Panc1 (cell line): ENCODE results near the gene NPIPA5. TPM values are rescaled to one million over a fixed set of nuclear protein-coding genes. Genes with fewer than 3 reads are reported as not detected.
"Not testable (repeated sequence)": the region's sequence is repeated elsewhere in the genome, so short reads cannot be mapped to it uniquely, and the experiment has no call there.

Source experiments
- ATAC-seq: fragments of 200-7000 bp; cut with Tn5 transposase; 2 replicates; pipeline ENCODE4 v1.9.1; 2020; ENCODE audit warnings: mild to moderate bottlenecking, moderate library complexity
- BruUV-seq: library from RNA; stranded (reverse); fragments of 400-500 nt; replicated peaks from 2 replicates; lab custom pipeline; 2021; lab: Mats Ljungman, UMichigan
- CTCF ChIA-PET: fragments of 300-600 bp; sonication (Branson Sonifier 250); formaldehyde crosslinking; loops from one replicate; lab custom pipeline; 2022; ENCODE audit warnings: antibody characterized with exemption; lab: Charles Lee
- POLR2A ChIA-PET: fragments of 300-600 bp; sonication (Branson Sonifier 250); formaldehyde crosslinking; loops from one replicate; lab custom pipeline; 2022; ENCODE audit warnings: antibody characterized with exemption; lab: Charles Lee
- DNase-seq: peaks from one replicate; pipeline ENCODE4 v3.0.0-alpha.2; 2010; ENCODE audit warnings: low read depth, low spot score
- H3K27ac ChIP-seq: 2 replicates; pipeline ENCODE4 v1.5.1; 2011; ENCODE audit warnings: mild to moderate bottlenecking, low read length, inconsistent platforms
- H3K27me3 ChIP-seq: fragments of 200-500 bp; sonication (Bioruptor generic); 2 replicates; pipeline ENCODE4 v1.6.0; 2014; ENCODE audit warnings: low read length, inconsistent platforms; ENCODE audit not compliant: control insufficient read depth, insufficient read depth
- H3K36me3 ChIP-seq: fragments of 200-500 bp; sonication (Bioruptor generic); 2 replicates; pipeline ENCODE4 v1.5.1; 2014; ENCODE audit warnings: inconsistent platforms, mild to moderate bottlenecking, low read length, moderate library complexity; ENCODE audit not compliant: control insufficient read depth, insufficient read depth
- H3K4me1 ChIP-seq: 2 replicates; pipeline ENCODE4 v1.5.1; 2011; ENCODE audit warnings: inconsistent platforms, mild to moderate bottlenecking, low read length, moderate library complexity; ENCODE audit not compliant: control insufficient read depth, insufficient read depth
- H3K4me3 ChIP-seq, 2 experiments: 2 replicates each; pipeline ENCODE4 v1.5.1; 2011 to 2012; ENCODE audit warnings: low read depth in 2 of 2, low read length in 2 of 2, mild to moderate bottlenecking in 2 of 2, inconsistent platforms in 1 of 2, moderate library complexity in 1 of 2
- H3K9me3 ChIP-seq: fragments of 200-500 bp; sonication (Bioruptor generic); 2 replicates; pipeline ENCODE4 v1.5.1; 2014; ENCODE audit warnings: low read depth, mild to moderate bottlenecking, inconsistent platforms, low read length, moderate library complexity; ENCODE audit not compliant: control insufficient read depth, insufficient read depth
- in situ Hi-C: cut with HindIII; loops from 2 replicates; pipeline ENCODE4 v1.10.0; 2016; ENCODE audit warnings: low sequenced_read_pairs, low pct_unique_long_range_greater_than_20kb
- intact Hi-C: fragments of 100-400 bp; cut with micrococcal nuclease; formaldehyde crosslinking; loops from one replicate; pipeline ENCODE4 v1.10.0; 2022; ENCODE audit not compliant: unreplicated experiment
- total RNA-seq: library from RNA; stranded (reverse); gene quantifications from one replicate; pipeline ENCODE4 v1.2.1, GENCODE V29; 2021; ENCODE audit not compliant: unreplicated experiment

Gene NPIPA5
- total RNA-seq, 1 experiment from 2014 or later, result 0.26 TPM

DNA sequence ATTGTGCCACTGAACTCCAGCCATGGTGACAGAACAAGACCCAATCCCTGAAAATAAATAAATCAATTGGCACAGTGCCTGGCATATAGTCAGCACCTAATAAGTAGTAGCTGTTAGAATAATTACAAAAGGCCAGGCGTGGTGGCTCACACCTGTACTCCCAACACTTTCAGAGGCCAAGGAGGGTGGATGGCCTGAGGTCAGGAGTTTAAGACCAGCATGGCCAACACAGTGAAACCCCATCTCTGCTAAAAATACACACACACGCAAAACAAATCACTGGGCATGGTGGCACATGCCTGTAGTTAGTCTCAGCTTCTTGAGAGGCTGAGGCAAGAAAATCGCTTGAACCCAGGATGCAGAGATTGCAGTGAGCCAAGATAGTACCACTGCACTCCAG, 25.2 kb downstream of the NPIPA5 start:
- H3K9me3 ChIP-seq, H3K36me3 ChIP-seq, H3K4me3 ChIP-seq, H3K27me3 ChIP-seq, BruUV-seq, H3K4me1 ChIP-seq, POLR2A ChIA-PET, H3K27ac ChIP-seq, DNase-seq, in situ Hi-C loops, CTCF ChIA-PET, intact Hi-C loops, ATAC-seq: not testable (repeated sequence)

DNA sequence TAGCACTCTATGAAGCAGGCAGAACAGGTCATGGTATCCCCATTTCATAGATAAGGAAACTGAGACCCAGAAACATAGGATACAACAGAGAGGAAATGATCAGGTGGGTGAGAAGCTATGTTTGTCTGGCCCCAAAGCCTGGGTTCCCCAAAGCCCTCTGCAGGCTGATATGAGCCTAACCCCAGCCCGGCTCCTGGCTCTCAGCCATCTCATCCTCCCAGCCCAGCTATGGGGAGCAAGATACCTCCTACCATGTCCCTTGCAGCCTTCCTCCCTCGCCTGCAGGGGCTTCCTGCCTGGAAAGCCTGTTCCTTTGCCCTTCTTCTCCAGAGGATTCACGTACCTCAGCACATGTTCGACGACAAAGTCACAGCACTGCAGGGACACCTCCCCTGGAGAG, 26.3 kb downstream of the NPIPA5 start:
- POLR2A ChIA-PET, H3K4me3 ChIP-seq, CTCF ChIA-PET, in situ Hi-C loops, H3K27ac ChIP-seq, H3K9me3 ChIP-seq, BruUV-seq, H3K27me3 ChIP-seq, H3K36me3 ChIP-seq, H3K4me1 ChIP-seq, intact Hi-C loops, DNase-seq: not testable (repeated sequence)
- 0 out of 2 replicates have a peak, but pooled peaks have one; percentile 47 for ATAC-seq

DNA sequence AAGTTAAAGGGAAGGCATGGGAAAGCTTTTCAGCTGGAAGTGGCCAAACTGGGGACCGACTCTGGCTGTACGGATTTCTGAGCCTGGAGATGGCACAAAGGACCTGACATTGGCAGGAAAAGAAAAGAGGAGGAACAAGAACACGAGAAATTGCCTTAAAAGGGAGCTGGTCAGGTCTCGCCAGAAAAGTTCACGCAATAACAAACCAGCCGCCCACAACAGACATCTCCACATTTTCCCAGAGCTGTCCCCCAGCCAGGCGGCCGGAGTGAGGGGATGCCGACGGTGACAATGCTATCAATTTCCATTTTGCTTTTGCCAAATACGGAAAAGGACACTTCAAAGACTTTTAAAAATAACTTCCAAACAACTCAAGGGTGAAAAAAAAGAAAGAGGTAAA, 26.8 kb downstream of the NPIPA5 start:
- H3K36me3 ChIP-seq, intact Hi-C loops, BruUV-seq, H3K27ac ChIP-seq, in situ Hi-C loops, H3K9me3 ChIP-seq, CTCF ChIA-PET, H3K4me1 ChIP-seq, POLR2A ChIA-PET, DNase-seq, H3K27me3 ChIP-seq, H3K4me3 ChIP-seq, ATAC-seq: not testable (repeated sequence)

DNA sequence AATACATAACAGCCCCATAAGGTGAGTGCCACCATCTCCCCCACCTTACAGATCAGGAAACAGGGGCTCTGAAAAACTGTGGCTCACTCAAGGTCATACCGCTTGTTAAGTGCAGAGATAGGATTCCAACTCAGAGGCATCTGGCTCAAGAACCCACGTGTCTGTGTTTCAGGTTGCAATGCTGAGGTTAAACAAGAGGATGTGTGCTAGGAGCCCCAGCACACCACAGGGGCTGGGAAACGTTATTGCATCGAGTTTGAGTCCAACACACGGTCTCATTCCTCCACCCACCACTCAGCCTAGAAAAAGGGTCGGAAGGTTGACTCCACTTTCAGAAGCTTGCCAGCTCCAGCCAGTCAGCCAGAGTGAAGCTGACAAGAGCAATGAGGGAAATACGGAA, 29.4 kb downstream of the NPIPA5 start:
- ATAC-seq, result peak; percentile 46; the same call in 1 of the 2 replicates
- DNase-seq, BruUV-seq, H3K9me3 ChIP-seq, CTCF ChIA-PET, H3K4me1 ChIP-seq, POLR2A ChIA-PET, H3K27me3 ChIP-seq, H3K36me3 ChIP-seq, H3K27ac ChIP-seq, in situ Hi-C loops, H3K4me3 ChIP-seq, intact Hi-C loops: not testable (repeated sequence)

DNA sequence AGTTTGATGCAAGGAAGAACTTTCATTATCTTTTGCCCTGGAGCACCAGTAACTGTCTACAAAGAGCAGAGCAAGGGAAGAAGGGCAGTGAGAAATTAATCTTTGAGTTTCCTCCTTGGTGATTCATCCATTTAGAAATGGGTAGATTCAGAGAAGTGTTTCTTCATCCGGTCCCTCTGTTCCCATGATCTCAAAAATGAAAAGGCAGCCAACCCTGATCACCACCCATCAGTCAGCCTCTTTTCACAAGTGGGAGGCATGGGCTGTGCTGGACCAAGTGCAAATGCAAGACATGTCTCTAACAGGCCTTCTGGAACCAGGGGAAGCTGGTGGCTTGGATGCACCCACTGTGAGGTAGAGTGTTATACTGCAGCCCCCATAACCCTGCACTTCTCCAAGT, 35.8 kb downstream of the NPIPA5 start:
- POLR2A ChIA-PET, DNase-seq, H3K4me1 ChIP-seq, in situ Hi-C loops, H3K4me3 ChIP-seq, H3K9me3 ChIP-seq, H3K27ac ChIP-seq, H3K36me3 ChIP-seq, BruUV-seq, CTCF ChIA-PET, H3K27me3 ChIP-seq, ATAC-seq, intact Hi-C loops: not testable (repeated sequence)

DNA sequence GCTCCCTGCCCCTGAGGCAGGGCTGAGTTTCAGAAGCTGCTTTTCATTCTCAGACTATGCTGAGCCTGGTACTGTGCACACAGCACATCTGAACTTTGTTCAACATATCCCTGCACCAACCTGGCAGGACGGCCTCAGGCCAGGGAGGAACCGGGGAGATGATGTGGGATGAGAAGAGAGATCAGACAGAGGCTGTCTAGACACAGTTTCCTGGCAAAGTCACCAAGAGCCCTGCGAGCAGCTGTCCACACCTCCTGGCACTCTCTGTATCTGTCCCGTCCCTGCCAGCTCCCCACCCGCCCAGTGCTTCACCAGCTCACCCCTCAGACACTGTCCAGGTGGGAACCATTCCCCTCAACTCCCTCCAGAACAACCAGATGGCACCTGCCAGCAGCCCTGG, 39.1 kb downstream of the NPIPA5 start:
- H3K27me3 ChIP-seq, in situ Hi-C loops, H3K4me1 ChIP-seq, H3K9me3 ChIP-seq, POLR2A ChIA-PET, H3K27ac ChIP-seq, H3K36me3 ChIP-seq, BruUV-seq, intact Hi-C loops, CTCF ChIA-PET, DNase-seq, H3K4me3 ChIP-seq: not testable (repeated sequence)
- peak; percentile 17; the same call in 1 of the 2 replicates for ATAC-seq

DNA sequence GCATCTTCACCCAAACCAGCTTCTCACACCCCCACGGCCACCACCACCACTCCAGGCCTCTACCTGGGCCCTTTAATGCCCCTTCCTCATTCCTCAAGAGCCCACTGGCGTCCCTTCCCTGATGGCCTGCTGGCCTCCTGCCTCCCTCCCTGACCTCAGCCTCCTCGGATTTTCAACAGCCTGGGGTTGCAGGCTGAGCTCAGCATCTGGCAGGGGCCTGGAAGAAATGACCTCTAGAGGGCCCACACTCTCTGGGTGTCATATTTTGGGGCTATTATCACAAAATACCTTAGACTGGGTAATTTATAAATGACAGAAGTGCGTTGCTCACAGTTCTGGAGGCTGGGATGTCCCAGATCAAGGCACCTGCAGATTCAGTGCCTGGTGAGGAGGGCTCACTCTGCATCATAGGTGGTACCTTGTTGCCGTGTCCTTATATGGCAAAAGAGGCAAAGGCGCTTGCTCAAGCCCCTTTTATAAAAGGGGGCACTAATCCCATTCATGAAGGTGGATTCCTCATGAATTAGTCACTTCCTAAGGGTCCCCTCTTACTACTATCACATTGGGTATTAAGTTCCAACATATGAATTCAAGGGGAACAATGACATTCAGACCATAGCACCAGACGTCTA, 40.0 kb downstream of the NPIPA5 start:
- H3K4me1 ChIP-seq, POLR2A ChIA-PET, H3K4me3 ChIP-seq, H3K27ac ChIP-seq, H3K27me3 ChIP-seq, intact Hi-C loops, in situ Hi-C loops, DNase-seq, ATAC-seq, CTCF ChIA-PET, H3K9me3 ChIP-seq, H3K36me3 ChIP-seq, BruUV-seq: not testable (repeated sequence)
